SU-DHL-6 (cell line): Measurements from ENCODE around the gene APOL6.

Experiments used
- H2AFZ ChIP-seq: fragments of 200-600 bp; sonication (generic); 2 replicates; pipeline ENCODE4 v1.6.1; 2014; ENCODE audit warnings: low read depth, mild to moderate bottlenecking, moderate library complexity, mixed read lengths, antibody characterized with exemption, low read length; ENCODE audit not compliant: severe bottlenecking
- H3F3A ChIP-seq: fragments of 200-600 bp; shearing (Covaris generic); 2 replicates; pipeline ENCODE4 v1.6.0; 2016; ENCODE audit warnings: antibody characterized with exemption, mild to moderate bottlenecking; ENCODE audit not compliant: insufficient read depth
- H3K27ac ChIP-seq: fragments of 200-600 bp; sonication (generic); 2 replicates; pipeline ENCODE4 v1.5.1; 2016; ENCODE audit warnings: low read depth, mild to moderate bottlenecking, low read length, moderate library complexity, mixed read lengths
- H3K27me3 ChIP-seq: fragments of 200-600 bp; sonication (generic), shearing (Covaris generic); 2 replicates; pipeline ENCODE4 v1.6.0; 2014; ENCODE audit warnings: mild to moderate bottlenecking, low read length
- H3K36me3 ChIP-seq: fragments of 200-600 bp; sonication (generic); 2 replicates; pipeline ENCODE4 v1.6.1; 2014; ENCODE audit warnings: mild to moderate bottlenecking, low read length, mixed read lengths
- H3K4me2 ChIP-seq: fragments of 300-600, 200-600 bp; shearing (Covaris generic), sonication (generic); 2 replicates; pipeline ENCODE4 v1.6.0; 2014; ENCODE audit warnings: low read length, low read depth, mild to moderate bottlenecking; ENCODE audit not compliant: poor library complexity, severe bottlenecking
- H3K4me3 ChIP-seq: fragments of 200-600 bp; sonication (generic); 2 replicates; pipeline ENCODE4 v1.5.1; 2014; ENCODE audit warnings: antibody characterized with exemption, low read length, mild to moderate bottlenecking, mixed read lengths; ENCODE audit not compliant: insufficient read depth, poor library complexity, severe bottlenecking
- H3K79me2 ChIP-seq: fragments of 200-600 bp; sonication (generic); 2 replicates; pipeline ENCODE4 v1.6.1; 2014; ENCODE audit warnings: mild to moderate bottlenecking, low read length, moderate library complexity; ENCODE audit not compliant: insufficient read depth
- H3K9ac ChIP-seq: fragments of 200-600 bp; sonication (generic); 2 replicates; pipeline ENCODE4 v1.7.0; 2014; ENCODE audit warnings: mild to moderate bottlenecking, low read length
- H3K9me2 ChIP-seq: fragments of 200-600 bp; sonication (generic); replicated peaks from 2 replicates; pipeline ENCODE4 v1.6.1; 2014; ENCODE audit warnings: low read length; ENCODE audit not compliant: insufficient read depth
- H3K9me3 ChIP-seq: fragments of 200-600 bp; sonication (generic); 2 replicates; pipeline ENCODE4 v1.6.1; 2014; ENCODE audit warnings: low read length, mixed read lengths; ENCODE audit not compliant: insufficient read depth
- H4K20me1 ChIP-seq: fragments of 200-600 bp; sonication (generic); 2 replicates; pipeline ENCODE4 v1.6.1; 2014; ENCODE audit warnings: low read depth, mild to moderate bottlenecking, antibody characterized with exemption, low read length, moderate library complexity, mixed read lengths
- EZH2phosphoT487 ChIP-seq: fragments of 200-600 bp; sonication (generic), shearing (Covaris generic); conservative IDR thresholded peaks from 2 replicates; pipeline ENCODE4 v1.6.1; 2018; ENCODE audit warnings: mild to moderate bottlenecking, antibody characterized with exemption, low read length, moderate library complexity, mixed read lengths
- TF ChIP-seq, protein P1 (sequence below): fragments of 200-600 bp; sonication (generic); IDR thresholded peaks from one replicate; pipeline ENCODE4 v1.5.1; 2017; ENCODE audit warnings: antibody characterized with exemption, mild to moderate bottlenecking, low read length, moderate library complexity; ENCODE audit not compliant: insufficient read depth, poor library complexity, severe bottlenecking

APOL6 gene

DNA sequence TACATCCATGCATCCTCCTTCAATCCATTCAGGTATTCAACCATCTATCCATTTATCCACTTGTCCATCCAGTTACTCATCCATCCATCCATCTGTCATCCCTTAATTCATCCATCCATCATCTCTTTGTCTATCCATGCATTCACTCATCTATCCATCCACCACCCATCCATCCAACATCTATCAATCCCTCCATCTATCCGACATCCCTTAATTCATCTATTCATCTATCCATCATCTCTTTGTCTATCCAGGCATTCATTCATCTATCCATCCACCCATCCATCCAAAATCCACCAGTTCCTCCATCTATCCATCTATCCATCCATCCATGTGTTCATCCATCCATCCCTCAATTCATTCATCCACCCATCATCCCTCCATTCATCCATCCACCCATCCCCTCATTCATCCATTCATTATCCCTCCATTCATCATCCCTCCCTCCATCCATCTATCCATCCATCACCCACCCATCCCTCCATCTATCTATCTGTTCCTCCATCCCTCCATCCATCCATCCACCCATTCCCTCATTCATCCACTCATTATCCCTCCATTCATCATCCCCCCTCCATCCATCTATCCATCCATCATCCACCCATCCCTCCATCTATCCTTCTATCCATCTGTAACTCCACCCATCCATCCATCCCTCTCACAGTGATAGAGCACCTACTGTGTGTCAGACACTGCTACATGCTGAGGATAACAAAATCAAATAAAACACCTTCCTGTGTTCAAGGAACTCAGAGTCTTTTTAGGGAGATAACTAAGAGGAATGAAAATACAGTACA, 29.6 kb upstream of the APOL6 start:
- Histone ChIP-seq H3K9ac (no peak overlapping the region), H3K9me2 (no peaks in the 10 kb centered on the region), H2AFZ (no peak overlapping the region), H4K20me1 (no peaks in the 10 kb centered on the region), H3K4me3 (no peak overlapping the region), H3K36me3 (no peaks in the 10 kb centered on the region), H3F3A (no peaks in the 10 kb centered on the region), H3K79me2 (no peaks in the 10 kb centered on the region), H3K27me3 (no peaks in the 10 kb centered on the region), H3K9me3 (no peaks in the 10 kb centered on the region), H3K27ac (no peak overlapping the region), H3K4me2 (no peak overlapping the region)
- TF ChIP-seq, protein P1, sequence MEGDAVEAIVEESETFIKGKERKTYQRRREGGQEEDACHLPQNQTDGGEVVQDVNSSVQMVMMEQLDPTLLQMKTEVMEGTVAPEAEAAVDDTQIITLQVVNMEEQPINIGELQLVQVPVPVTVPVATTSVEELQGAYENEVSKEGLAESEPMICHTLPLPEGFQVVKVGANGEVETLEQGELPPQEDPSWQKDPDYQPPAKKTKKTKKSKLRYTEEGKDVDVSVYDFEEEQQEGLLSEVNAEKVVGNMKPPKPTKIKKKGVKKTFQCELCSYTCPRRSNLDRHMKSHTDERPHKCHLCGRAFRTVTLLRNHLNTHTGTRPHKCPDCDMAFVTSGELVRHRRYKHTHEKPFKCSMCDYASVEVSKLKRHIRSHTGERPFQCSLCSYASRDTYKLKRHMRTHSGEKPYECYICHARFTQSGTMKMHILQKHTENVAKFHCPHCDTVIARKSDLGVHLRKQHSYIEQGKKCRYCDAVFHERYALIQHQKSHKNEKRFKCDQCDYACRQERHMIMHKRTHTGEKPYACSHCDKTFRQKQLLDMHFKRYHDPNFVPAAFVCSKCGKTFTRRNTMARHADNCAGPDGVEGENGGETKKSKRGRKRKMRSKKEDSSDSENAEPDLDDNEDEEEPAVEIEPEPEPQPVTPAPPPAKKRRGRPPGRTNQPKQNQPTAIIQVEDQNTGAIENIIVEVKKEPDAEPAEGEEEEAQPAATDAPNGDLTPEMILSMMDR: no peak
- TF ChIP-seq EZH2phosphoT487: no peak

DNA sequence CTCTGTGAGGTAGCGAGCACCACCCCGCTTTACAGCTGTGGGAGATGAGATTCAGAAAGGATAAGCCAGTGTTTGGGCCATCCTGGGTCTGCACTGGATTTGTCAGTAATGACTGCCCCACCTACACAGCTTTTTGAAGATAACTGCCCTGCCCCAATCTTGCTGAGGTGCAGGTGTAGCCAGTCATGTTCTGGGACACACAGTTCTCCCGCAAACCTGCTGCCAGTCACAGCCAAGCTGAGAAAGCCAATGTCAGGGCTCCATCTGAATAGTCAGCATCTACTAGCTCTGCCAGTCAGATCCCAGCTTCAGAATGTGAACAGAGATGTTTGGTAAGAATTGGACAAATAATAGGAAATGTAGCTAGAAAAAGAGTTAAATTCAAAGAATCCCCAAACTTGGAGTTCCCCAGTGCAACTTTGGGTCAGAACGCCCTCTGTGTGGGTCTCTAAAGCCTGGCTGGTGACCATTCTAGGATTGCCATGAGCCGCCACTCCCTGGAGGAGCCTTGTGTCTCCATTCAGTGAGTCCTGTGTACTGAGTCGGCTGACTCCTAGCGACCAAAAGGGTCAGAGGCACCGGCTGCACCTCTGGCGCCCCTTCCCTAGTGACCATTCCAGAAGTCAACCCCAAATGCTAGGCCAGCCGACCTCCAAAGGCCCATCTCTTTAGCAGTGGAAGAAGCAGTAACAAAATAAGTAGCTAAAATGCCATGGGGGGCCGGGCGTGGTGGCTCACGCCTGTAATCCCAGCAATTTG, 28.7 kb upstream of the APOL6 start:
- H4K20me1 ChIP-seq: no peaks in the 10 kb centered on the region
- H3K9ac ChIP-seq: no peak overlapping the region
- TF ChIP-seq EZH2phosphoT487: no peak
- TF ChIP-seq, protein P1: no peak
- no peaks in the 10 kb centered on the region for H3K27me3 ChIP-seq
- H3K9me3 ChIP-seq: no peaks in the 10 kb centered on the region
- H3K79me2 ChIP-seq: no peaks in the 10 kb centered on the region
- H3K4me2 ChIP-seq: no peak overlapping the region
- no peaks in the 10 kb centered on the region for H3F3A ChIP-seq
- H3K4me3 ChIP-seq: no peak overlapping the region
- H2AFZ ChIP-seq: no peak overlapping the region
- H3K27ac ChIP-seq: no peak overlapping the region
- no peaks in the 10 kb centered on the region for H3K9me2 ChIP-seq
- no peaks in the 10 kb centered on the region for H3K36me3 ChIP-seq

DNA sequence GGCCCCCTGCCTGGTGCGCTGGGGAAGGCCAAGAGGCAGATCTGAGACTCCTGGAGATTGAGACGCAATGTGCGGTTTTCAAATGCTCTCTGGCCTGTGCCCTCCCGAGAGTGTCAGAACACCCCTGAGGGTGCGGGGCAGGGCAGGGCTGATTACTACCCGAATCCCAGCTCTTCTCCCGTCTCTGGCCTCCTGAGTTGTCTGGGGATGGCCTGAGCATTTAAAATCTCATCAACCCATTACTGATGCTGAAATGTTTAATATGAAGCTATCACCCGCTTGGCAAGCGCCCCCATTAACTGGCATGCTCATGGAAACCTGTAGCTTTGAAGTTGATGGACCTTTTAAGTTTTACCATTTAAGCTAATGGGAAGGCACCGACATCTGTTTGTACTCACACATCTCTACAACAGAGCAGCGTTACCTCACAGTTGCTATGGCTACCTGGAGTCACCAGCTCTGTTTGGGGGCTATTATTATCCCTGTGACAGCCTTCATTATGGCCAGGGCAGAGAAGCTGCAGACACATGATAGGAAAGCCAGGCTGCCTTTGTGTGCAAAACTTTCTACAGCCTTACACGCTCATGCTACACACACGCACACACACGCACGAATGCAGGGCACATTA, 27.5 kb upstream of the APOL6 start:
- Histone ChIP-seq H3K9ac (no peak overlapping the region), H2AFZ (no peak overlapping the region), H4K20me1 (no peaks in the 10 kb centered on the region), H3K27ac (no peak overlapping the region), H3K9me3 (no peaks in the 10 kb centered on the region), H3K27me3 (no peaks in the 10 kb centered on the region), H3K79me2 (no peaks in the 10 kb centered on the region), H3K4me2 (no peak overlapping the region), H3F3A (no peaks in the 10 kb centered on the region), H3K36me3 (no peaks in the 10 kb centered on the region), H3K4me3 (no peak overlapping the region), H3K9me2 (no peaks in the 10 kb centered on the region)
- TF ChIP-seq EZH2phosphoT487: no peak
- TF ChIP-seq, protein P1: no peak
